Mammary epithelial cell (primary cell): ENCODE measurements around the gene FYN.

Experiments used
- CTCF ChIP-seq, 2 donors: IDR thresholded peaks in 1 of 2; conservative IDR thresholded peaks in 1 of 2; 2 replicates each; pipeline ENCODE4 v1.5.1; 2011 to 2012; ENCODE audit warnings: inconsistent platforms in 2 of 2, low read length in 2 of 2, mild to moderate bottlenecking in 2 of 2, control low read depth in 1 of 2, low read depth in 1 of 2; ENCODE audit not compliant: insufficient read depth in 1 of 2; ENCODE audit errors: extremely low read depth in 1 of 2
- EZH2 ChIP-seq: IDR thresholded peaks from 2 replicates; pipeline ENCODE4 v1.6.1; 2012; ENCODE audit warnings: low read length, inconsistent platforms, borderline replicate concordance

- no peak for TF ChIP-seq CTCF (conservative IDR thresholded peaks at IDR 0.05 in 1 of 2, IDR thresholded peaks at IDR 0.05 in 1 of 2; ENCODE audit: extremely low read depth in 1 of 2, insufficient read depth in 1 of 2, low read depth in 1 of 2, low read length in 2 of 2)
- TF ChIP-seq EZH2 = no peak
These were observed 107.5 kb downstream of the FYN start for GRCh38 chr6:111765763-111766162.
